ENCODE measurements around the gene ALK.

- no peak for TF ChIP-seq EZH2 (IDR thresholded peaks at IDR 0.05; ENCODE audit: borderline replicate concordance, insufficient read depth, low read depth, low read length, poor library complexity, severe bottlenecking)
- TF ChIP-seq, protein P1, sequence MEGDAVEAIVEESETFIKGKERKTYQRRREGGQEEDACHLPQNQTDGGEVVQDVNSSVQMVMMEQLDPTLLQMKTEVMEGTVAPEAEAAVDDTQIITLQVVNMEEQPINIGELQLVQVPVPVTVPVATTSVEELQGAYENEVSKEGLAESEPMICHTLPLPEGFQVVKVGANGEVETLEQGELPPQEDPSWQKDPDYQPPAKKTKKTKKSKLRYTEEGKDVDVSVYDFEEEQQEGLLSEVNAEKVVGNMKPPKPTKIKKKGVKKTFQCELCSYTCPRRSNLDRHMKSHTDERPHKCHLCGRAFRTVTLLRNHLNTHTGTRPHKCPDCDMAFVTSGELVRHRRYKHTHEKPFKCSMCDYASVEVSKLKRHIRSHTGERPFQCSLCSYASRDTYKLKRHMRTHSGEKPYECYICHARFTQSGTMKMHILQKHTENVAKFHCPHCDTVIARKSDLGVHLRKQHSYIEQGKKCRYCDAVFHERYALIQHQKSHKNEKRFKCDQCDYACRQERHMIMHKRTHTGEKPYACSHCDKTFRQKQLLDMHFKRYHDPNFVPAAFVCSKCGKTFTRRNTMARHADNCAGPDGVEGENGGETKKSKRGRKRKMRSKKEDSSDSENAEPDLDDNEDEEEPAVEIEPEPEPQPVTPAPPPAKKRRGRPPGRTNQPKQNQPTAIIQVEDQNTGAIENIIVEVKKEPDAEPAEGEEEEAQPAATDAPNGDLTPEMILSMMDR (IDR thresholded peaks at IDR 0.05), result no peak
Measured at GRCh38 chr2:29848566-29849310, 72.6 kb downstream of the ALK start.
